HFF-Myc (cell line): Measurements from ENCODE around the gene CC2D1B.

ENCODE experiments used
- DNase-seq: peaks from one replicate; pipeline ENCODE4 v3.0.0-alpha.2; 2011; ENCODE audit warnings: low read depth; ENCODE audit errors: extremely low read depth
- H3K4me3 ChIP-seq: replicated peaks from 2 replicates; pipeline ENCODE4 v1.5.1; 2011; ENCODE audit warnings: low read depth, mild to moderate bottlenecking, control low read depth, low read length
- CTCF ChIP-seq: IDR thresholded peaks from 2 replicates; pipeline ENCODE4 v1.5.1; 2012; ENCODE audit warnings: mild to moderate bottlenecking, low read depth, low read length, control low read depth; ENCODE audit errors: missing control alignments

Gene CC2D1B

GRCh38 chr1:52352690-52353089 is 13.3 kb downstream of the CC2D1B start:
- no peak for DNase-seq
- H3K4me3 ChIP-seq = no peak overlapping the region
- TF ChIP-seq CTCF = no peak

- DNase-seq = no peak
- H3K4me3 ChIP-seq = no peak overlapping the region
- TF ChIP-seq CTCF = peak; percentile 45
Measured at GRCh38 chr1:52348704-52349300, 17.2 kb downstream of the CC2D1B start.

DNA sequence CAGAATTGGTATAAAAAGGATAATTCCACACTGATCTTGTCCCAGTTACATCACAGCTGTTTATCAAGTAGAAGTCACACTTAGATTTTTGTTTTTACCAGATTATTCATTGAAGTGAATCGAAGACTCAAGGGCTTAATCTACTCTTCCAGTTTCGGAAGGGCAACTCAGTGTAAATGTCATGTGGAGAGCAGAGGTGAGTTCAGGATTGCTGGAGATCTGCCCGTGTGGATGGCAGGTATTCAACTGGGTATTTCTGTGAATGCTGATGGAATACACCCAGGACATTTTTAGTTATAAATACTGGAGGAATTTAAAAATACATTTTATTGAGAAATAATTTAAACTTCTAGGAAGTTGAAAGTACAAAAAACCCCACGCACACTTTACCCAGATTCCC is 19.4 kb downstream of the CC2D1B start:
- no peak overlapping the region for H3K4me3 ChIP-seq
- no peak for DNase-seq
- TF ChIP-seq CTCF = no peak

- no peak overlapping the region for H3K4me3 ChIP-seq
- TF ChIP-seq CTCF = no peak
- no peak for DNase-seq
Measured at GRCh38 chr1:52345252-52345651, 20.8 kb downstream of the CC2D1B start.

DNA sequence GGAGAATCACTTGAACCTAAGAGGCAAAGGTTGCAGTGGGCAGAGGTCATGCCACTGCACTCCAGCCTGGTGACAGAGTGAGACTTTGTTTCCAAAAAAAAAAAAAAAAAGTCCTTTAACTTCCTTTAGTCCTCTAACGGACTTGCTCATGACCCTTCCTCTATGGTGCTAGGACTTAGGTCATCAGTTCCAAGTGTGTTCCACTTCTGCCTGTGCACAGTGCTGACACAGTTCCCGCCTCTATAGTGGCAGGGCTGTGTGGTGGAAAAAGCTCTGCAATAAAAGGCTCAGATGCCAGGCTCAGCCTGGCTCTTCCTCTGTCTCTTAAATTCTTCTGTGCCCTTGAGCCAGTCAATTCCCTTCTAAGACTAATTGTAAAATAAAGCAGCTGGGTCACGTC is 22.0 kb downstream of the CC2D1B start:
- no peak for DNase-seq
- H3K4me3 ChIP-seq = no peak overlapping the region
- TF ChIP-seq CTCF = no peak

- TF ChIP-seq CTCF = no peak
- DNase-seq = no peak
- no peak overlapping the region for H3K4me3 ChIP-seq
Measured at GRCh38 chr1:52341655-52342260, 24.2 kb downstream of the CC2D1B start.

GRCh38 chr1:52337439-52337838 is 28.6 kb downstream of the CC2D1B start:
- no peak for DNase-seq
- TF ChIP-seq CTCF = no peak
- H3K4me3 ChIP-seq = no peak overlapping the region
